ENCODE results near the gene SH2D2A.

Gene SH2D2A

GRCh38 chr1:156786640-156787039 is 30.0 kb downstream of the SH2D2A start:
- H2AFZ ChIP-seq (ENCODE audit: low read depth, low read length, severe bottlenecking), result no peak overlapping the region
- H3K79me2 ChIP-seq (ENCODE audit: insufficient read depth, low read length), result peaks cover 19% of the 10 kb centered on the region
- H3K9me3 ChIP-seq (ENCODE audit: insufficient read depth, low read length), result no peaks in the 10 kb centered on the region
- no peaks in the 10 kb centered on the region for H3K9me2 ChIP-seq (replicated peaks; ENCODE audit: insufficient read depth, low read length)
- H3K27me3 ChIP-seq (ENCODE audit: low read length), result no peaks in the 10 kb centered on the region
- H3F3A ChIP-seq (ENCODE audit: insufficient read depth), result no peaks in the 10 kb centered on the region
- no peak overlapping the region for H3K9ac ChIP-seq (ENCODE audit: low read length)
- TF ChIP-seq EZH2phosphoT487 (conservative IDR thresholded peaks at IDR 0.05; ENCODE audit: low read length) (no peak), CTCF (IDR thresholded peaks at IDR 0.05; ENCODE audit: insufficient read depth, low read length, poor library complexity, severe bottlenecking) (no peak)
- H3K36me3 ChIP-seq (ENCODE audit: low read length), result no peaks in the 10 kb centered on the region; the same call in 1 of the 2 replicates
- no peak overlapping the region for H3K4me2 ChIP-seq (ENCODE audit: low read depth, low read length, poor library complexity, severe bottlenecking)
- no peaks in the 10 kb centered on the region; the same call in 1 of the 2 replicates for H4K20me1 ChIP-seq (ENCODE audit: low read depth, low read length)
- H3K4me3 ChIP-seq (ENCODE audit: insufficient read depth, low read length, poor library complexity, severe bottlenecking), result no peak overlapping the region
- H3K27ac ChIP-seq (ENCODE audit: low read depth, low read length), result no peak overlapping the region

DNA sequence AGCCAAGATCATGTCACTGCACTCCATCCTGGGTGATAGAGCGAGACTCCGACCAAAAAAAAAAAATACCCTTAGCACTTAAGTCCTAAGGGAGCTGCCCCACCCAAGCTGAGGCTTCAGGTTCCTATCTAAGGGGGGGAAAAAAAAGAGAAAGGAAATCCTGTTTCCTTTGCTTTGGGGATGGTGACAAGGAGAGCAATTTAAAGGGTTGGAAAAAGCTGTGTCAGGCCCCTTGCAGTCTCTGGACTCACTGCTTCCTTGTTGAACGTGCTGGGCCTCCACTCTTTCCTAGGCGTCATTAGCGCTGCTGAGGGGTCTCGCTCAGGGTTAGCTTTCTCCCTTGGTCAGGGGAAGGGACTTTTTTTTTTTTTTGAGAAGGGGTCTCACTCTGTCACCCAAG is 31.2 kb downstream of the SH2D2A start:
- H3K27ac ChIP-seq (ENCODE audit: low read depth, low read length), result no peak overlapping the region
- no peak overlapping the region for H2AFZ ChIP-seq (ENCODE audit: low read depth, low read length, severe bottlenecking)
- H3K4me2 ChIP-seq (ENCODE audit: low read depth, low read length, poor library complexity, severe bottlenecking), result no peak overlapping the region
- no peak for TF ChIP-seq EZH2phosphoT487 (conservative IDR thresholded peaks at IDR 0.05; ENCODE audit: low read length)
- H3K9me2 ChIP-seq (replicated peaks; ENCODE audit: insufficient read depth, low read length), result no peaks in the 10 kb centered on the region
- no peaks in the 10 kb centered on the region for H3K9me3 ChIP-seq (ENCODE audit: insufficient read depth, low read length)
- no peaks in the 10 kb centered on the region for H3F3A ChIP-seq (ENCODE audit: insufficient read depth)
- H3K4me3 ChIP-seq (ENCODE audit: insufficient read depth, low read length, poor library complexity, severe bottlenecking), result no peak overlapping the region
- H3K27me3 ChIP-seq (ENCODE audit: low read length), result no peaks in the 10 kb centered on the region
- no peak overlapping the region for H3K9ac ChIP-seq (ENCODE audit: low read length)
- peaks cover 31% of the 10 kb centered on the region for H3K79me2 ChIP-seq (ENCODE audit: insufficient read depth, low read length)
- H4K20me1 ChIP-seq (ENCODE audit: low read depth, low read length), result no peaks in the 10 kb centered on the region; the same call in 1 of the 2 replicates
- H3K36me3 ChIP-seq (ENCODE audit: low read length), result no peaks in the 10 kb centered on the region; the same call in 1 of the 2 replicates

DNA sequence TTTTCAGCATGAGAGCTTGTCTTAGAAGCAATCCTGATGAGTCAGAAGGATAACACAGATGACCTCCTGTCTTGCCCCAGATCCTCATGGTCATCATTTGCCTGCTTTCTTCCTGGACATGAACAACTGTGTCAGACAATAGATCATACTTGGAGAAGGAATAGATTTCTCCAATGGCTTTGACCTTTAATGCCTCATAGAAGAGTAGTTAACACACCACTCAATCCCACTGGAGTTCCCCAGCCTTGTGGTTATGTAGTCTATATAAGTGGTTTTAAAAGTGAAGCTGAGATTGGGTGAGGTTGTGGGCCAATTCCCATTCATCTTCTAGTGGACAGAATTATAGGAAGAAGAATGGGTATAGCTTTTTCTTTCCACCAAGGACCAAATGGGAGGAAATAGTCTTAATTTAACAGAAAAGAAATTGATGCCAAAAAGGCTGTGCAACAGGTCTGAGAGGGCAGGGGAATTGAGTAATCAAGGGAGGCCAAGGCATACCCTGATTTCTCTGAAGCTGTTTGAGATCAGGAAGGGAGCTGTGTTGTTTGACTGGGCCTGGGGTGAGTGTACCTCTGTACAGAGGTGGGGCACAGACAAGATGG is 35.0 kb downstream of the SH2D2A start:
- no peaks in the 10 kb centered on the region; the same call in 1 of the 2 replicates for H3K36me3 ChIP-seq (ENCODE audit: low read length)
- peaks cover 4% of the 10 kb centered on the region; the same call in 1 of the 2 replicates for H4K20me1 ChIP-seq (ENCODE audit: low read depth, low read length)
- H2AFZ ChIP-seq (ENCODE audit: low read depth, low read length, severe bottlenecking), result no peak overlapping the region
- TF ChIP-seq EZH2phosphoT487 (conservative IDR thresholded peaks at IDR 0.05; ENCODE audit: low read length), result no peak
- no peak for TF ChIP-seq CTCF (IDR thresholded peaks at IDR 0.05; ENCODE audit: insufficient read depth, low read length, poor library complexity, severe bottlenecking)
- H3K9ac ChIP-seq (ENCODE audit: low read length), result no peak overlapping the region
- no peak overlapping the region for H3K4me2 ChIP-seq (ENCODE audit: low read depth, low read length, poor library complexity, severe bottlenecking)
- no peaks in the 10 kb centered on the region for H3K27me3 ChIP-seq (ENCODE audit: low read length)
- H3F3A ChIP-seq (ENCODE audit: insufficient read depth), result no peaks in the 10 kb centered on the region
- H3K79me2 ChIP-seq (ENCODE audit: insufficient read depth, low read length), result peaks cover 59% of the 10 kb centered on the region
- H3K9me3 ChIP-seq (ENCODE audit: insufficient read depth, low read length), result no peaks in the 10 kb centered on the region
- no peak overlapping the region for H3K4me3 ChIP-seq (ENCODE audit: insufficient read depth, low read length, poor library complexity, severe bottlenecking)
- no peak overlapping the region for H3K27ac ChIP-seq (ENCODE audit: low read depth, low read length)
- H3K9me2 ChIP-seq (replicated peaks; ENCODE audit: insufficient read depth, low read length), result no peaks in the 10 kb centered on the region

DNA sequence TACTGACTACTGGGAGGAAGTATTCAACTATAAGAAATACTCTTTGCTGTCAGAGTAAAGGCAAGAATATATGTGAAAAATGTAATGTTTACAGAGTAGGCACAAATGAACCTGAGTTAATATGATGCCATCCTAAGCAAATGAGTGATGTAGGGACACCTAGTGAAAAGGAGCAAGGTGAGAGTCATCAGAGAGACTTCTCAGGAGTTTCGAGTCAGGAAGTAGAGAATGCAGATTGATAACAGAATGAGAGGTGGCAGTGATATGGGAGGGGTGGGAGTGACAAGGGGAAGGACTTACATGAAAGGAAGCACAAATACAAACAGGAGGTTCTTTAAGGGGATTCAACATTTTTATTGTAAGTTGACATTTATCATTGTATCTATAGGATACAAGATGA is 39.1 kb downstream of the SH2D2A start:
- H3F3A ChIP-seq (ENCODE audit: insufficient read depth), result 0 out of 2 replicates have a peak, but pooled peaks cover 5% of the 10 kb centered on the region
- H3K4me3 ChIP-seq (ENCODE audit: insufficient read depth, low read length, poor library complexity, severe bottlenecking), result no peak overlapping the region
- H3K9me3 ChIP-seq (ENCODE audit: insufficient read depth, low read length), result no peaks in the 10 kb centered on the region
- H3K9ac ChIP-seq (ENCODE audit: low read length), result no peak overlapping the region
- H2AFZ ChIP-seq (ENCODE audit: low read depth, low read length, severe bottlenecking), result no peak overlapping the region
- H3K79me2 ChIP-seq (ENCODE audit: insufficient read depth, low read length), result peaks cover 92% of the 10 kb centered on the region
- H3K9me2 ChIP-seq (replicated peaks; ENCODE audit: insufficient read depth, low read length), result no peaks in the 10 kb centered on the region
- H4K20me1 ChIP-seq (ENCODE audit: low read depth, low read length), result peaks cover 8% of the 10 kb centered on the region; the same call in 1 of the 2 replicates
- peaks cover 2% of the 10 kb centered on the region for H3K36me3 ChIP-seq (ENCODE audit: low read length)
- TF ChIP-seq CTCF (IDR thresholded peaks at IDR 0.05; ENCODE audit: insufficient read depth, low read length, poor library complexity, severe bottlenecking), result no peak
- TF ChIP-seq EZH2phosphoT487 (conservative IDR thresholded peaks at IDR 0.05; ENCODE audit: low read length), result no peak
- no peaks in the 10 kb centered on the region for H3K27me3 ChIP-seq (ENCODE audit: low read length)
- H3K27ac ChIP-seq (ENCODE audit: low read depth, low read length), result no peak overlapping the region
- no peak overlapping the region for H3K4me2 ChIP-seq (ENCODE audit: low read depth, low read length, poor library complexity, severe bottlenecking)

Data from SU-DHL-6 (cell line).